Naive B cell (primary cell): ENCODE results near the gene CPNE6. TPM values are rescaled to one million over a fixed set of nuclear protein-coding genes. Genes with fewer than 3 reads are reported as not detected.
A peak's percentile ranks its signal among the peaks of the same experiment; 100 is the strongest.
"Not testable (repeated sequence)": the region's sequence is repeated elsewhere in the genome, so short reads cannot be mapped to it uniquely, and the experiment has no call there.

Experiments
- ATAC-seq, 2 donors: fragments of 150-1000 bp; cut with Tn5 transposase; 2 replicates each; pipeline ENCODE4 v1.10.0; 2021; ENCODE audit warnings: low read depth in 2 of 2, mild to moderate bottlenecking in 2 of 2, moderate library complexity in 2 of 2
- DNase-seq: peaks from one replicate; pipeline ENCODE4 v3.0.0; 2022
- H3K27ac Mint-ChIP-seq, 6 donors: one replicate each; pipeline ENCODE4 v1.8.0; 2020 to 2022; ENCODE audit warnings: mild to moderate bottlenecking in 6 of 6, mixed read lengths in 6 of 6, moderate library complexity in 5 of 6, inconsistent platforms in 2 of 6
- H3K27me3 Mint-ChIP-seq, 3 donors: one replicate each; pipeline ENCODE4 v1.8.0; 2021 to 2022; ENCODE audit warnings: mixed read lengths in 3 of 3, mild to moderate bottlenecking in 1 of 3
- H3K36me3 Mint-ChIP-seq, 2 donors: one replicate each; pipeline ENCODE4 v1.8.0; 2020 to 2022; ENCODE audit warnings: mixed read lengths in 2 of 2, inconsistent platforms in 1 of 2, mild to moderate bottlenecking in 1 of 2
- H3K4me1 Mint-ChIP-seq, 3 donors: one replicate each; pipeline ENCODE4 v1.8.0; 2020 to 2022; ENCODE audit warnings: mixed read lengths in 3 of 3, inconsistent platforms in 1 of 3, mild to moderate bottlenecking in 1 of 3, moderate library complexity in 1 of 3
- H3K4me3 Mint-ChIP-seq, 8 donors: one replicate each; pipeline ENCODE4 v1.8.0; 2020 to 2022; ENCODE audit warnings: mild to moderate bottlenecking in 8 of 8, mixed read lengths in 8 of 8, moderate library complexity in 8 of 8, inconsistent platforms in 2 of 8
- H3K9me3 Mint-ChIP-seq, 7 donors: one replicate each; pipeline ENCODE4 v1.8.0; 2020 to 2022; ENCODE audit warnings: mixed read lengths in 7 of 7, mild to moderate bottlenecking in 5 of 7, inconsistent platforms in 2 of 7, moderate library complexity in 1 of 7
- polyA plus RNA-seq, 6 donors: library from polyadenylated mRNA; unstranded; fragments of 300-500 nt; fragmentation: Illumina TruSeq; gene quantifications; one replicate each; pipeline ENCODE4 v1.2.3, GENCODE V29; 2021; ENCODE audit warnings: low read depth in 6 of 6

Gene CPNE6
- polyA plus RNA-seq = 1 to 10 TPM in 1 of 6 donors, not detected in 5; 1.1 TPM

- DNase-seq = no peak
- Mint-ChIP-seq H3K4me3 (no peak within 1 kb of the TSS), H3K9me3 (peaks cover 0 to 1% (median 0%) of the 10 kb centered on the region in 7 donors), H3K36me3 (no peaks in the 10 kb centered on the region), H3K27me3 (peaks cover 0 to 11% (median 0%) of the 10 kb centered on the region in 3 donors), H3K4me1 (peaks cover 19 to 20% (median 19%) of the 10 kb centered on the region in 3 donors), H3K27ac (no peak within 1 kb of the TSS)
- no peak for ATAC-seq
Observed at GRCh38 chr14:24071144-24071697, at the start of gene CPNE6. TSS of gene CPNE6 (plus strand) at chr14:24071562. CDS start at chr14:24072937, 1,375 bp downstream.

- DNase-seq, H3K27ac Mint-ChIP-seq, ATAC-seq, H3K4me1 Mint-ChIP-seq, H3K4me3 Mint-ChIP-seq, H3K9me3 Mint-ChIP-seq, H3K36me3 Mint-ChIP-seq: not testable (repeated sequence)
- H3K27me3 Mint-ChIP-seq = peaks cover 8 to 25% (median 8%) of the 10 kb centered on the region in 3 donors
Observed at GRCh38 chr14:24024939-24025418, 46.4 kb upstream of the CPNE6 start.

DNA sequence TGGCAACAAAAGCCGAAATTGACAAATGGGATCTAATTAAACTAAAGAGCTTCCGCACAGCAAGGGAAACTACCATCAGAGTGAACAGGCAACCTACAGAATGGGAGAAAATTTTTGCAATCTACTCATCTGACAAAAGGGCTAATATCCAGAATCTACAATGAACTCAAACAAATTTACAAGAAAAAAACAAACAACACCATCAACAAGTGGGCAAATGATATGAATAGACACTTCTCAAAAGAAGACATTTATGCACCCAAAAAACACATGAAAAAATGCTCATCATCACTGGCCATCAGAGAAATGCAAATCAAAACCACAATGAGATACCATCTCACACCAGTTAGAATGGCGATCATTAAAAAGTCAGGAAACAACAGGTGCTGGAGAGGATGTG lies 41.7 kb upstream of the CPNE6 start:
- Mint-ChIP-seq H3K27me3 (peaks cover 4 to 20% (median 8%) of the 10 kb centered on the region in 3 donors), H3K9me3 (peaks cover 0 to 29% (median 19%) of the 10 kb centered on the region in 7 donors)
- H3K4me3 Mint-ChIP-seq, DNase-seq, H3K36me3 Mint-ChIP-seq, ATAC-seq, H3K27ac Mint-ChIP-seq, H3K4me1 Mint-ChIP-seq: not testable (repeated sequence)

DNA sequence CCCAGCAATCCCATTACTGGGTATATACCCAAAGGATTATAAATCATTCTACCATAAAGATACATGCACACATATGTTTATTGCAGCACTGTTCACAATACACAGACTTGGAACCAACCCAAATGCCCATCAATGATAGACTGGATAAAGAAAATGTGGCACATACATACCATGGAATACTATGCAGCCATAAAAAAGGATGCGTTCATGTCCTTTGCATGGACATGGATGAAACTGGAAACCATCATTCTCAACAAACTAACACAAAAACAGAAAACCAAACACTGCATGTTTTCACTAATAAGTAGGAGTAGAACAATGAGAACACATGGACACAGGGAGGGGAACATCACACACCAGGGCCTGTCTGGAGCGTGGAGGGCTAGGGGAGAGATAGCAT lies 40.0 kb upstream of the CPNE6 start:
- not testable (repeated sequence) for H3K4me3 Mint-ChIP-seq

DNA sequence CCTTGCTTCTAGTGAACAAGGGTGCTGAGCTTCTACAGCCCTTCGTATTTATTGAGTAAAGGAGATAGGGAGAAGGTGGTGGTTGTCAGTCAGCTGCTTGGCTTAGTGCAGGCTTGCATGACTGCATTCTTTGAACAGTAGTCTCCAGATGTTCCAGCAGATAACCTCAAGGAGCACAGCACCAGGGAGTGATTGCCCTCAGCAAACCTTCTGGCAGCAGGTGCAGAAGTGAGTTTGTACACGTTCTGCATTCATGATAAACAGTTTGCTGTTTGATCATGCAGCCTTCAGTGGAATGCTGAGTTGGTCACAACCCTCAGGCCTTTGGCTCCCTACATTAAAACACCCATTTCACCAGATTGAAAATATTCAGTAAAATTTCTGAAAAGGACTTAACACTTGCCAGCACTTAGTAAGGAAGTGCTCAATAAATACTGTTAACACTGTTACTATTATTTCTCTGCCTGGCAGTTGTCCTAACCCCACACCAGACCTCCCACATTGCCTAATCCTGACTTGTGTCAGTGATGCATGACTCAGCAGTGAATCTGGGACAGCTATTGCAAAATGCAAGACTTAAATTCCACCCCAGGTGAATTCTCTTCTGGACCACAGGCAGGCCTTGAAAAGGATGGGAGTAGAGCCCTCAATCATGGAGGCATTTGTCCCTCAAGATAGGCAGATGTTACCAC lies 38.5 kb upstream of the CPNE6 start:
- H3K4me1 Mint-ChIP-seq = peaks cover 5 to 12% (median 9%) of the 10 kb centered on the region in 3 donors
- no peak for DNase-seq
- no peaks in the 10 kb centered on the region for H3K36me3 Mint-ChIP-seq
- H3K27me3 Mint-ChIP-seq = peaks cover 0 to 5% (median 4%) of the 10 kb centered on the region in 3 donors
- peaks cover 0 to 29% (median 19%) of the 10 kb centered on the region in 7 donors for H3K9me3 Mint-ChIP-seq
- H3K4me3 Mint-ChIP-seq = peak overlapping the region in 2 of 8 donors; percentile 9 to 45
- H3K27ac Mint-ChIP-seq = no peak overlapping the region
- no peak for ATAC-seq

More for the DNA sequence above, 40.0 kb upstream of the CPNE6 start:
- DNase-seq, H3K36me3 Mint-ChIP-seq, H3K27ac Mint-ChIP-seq, H3K4me1 Mint-ChIP-seq, ATAC-seq: not testable (repeated sequence)
- peaks cover 0 to 29% (median 19%) of the 10 kb centered on the region in 7 donors for H3K9me3 Mint-ChIP-seq
- peaks cover 0 to 14% (median 8%) of the 10 kb centered on the region in 3 donors for H3K27me3 Mint-ChIP-seq

GRCh38 chr14:24035769-24036168 lies 35.6 kb upstream of the CPNE6 start:
- Mint-ChIP-seq H3K9me3 (peaks cover 0 to 24% (median 18%) of the 10 kb centered on the region in 7 donors), H3K4me3 (peak overlapping the region; percentile 90 to 99 (median 96)), H3K4me1 (peaks cover 5 to 12% (median 9%) of the 10 kb centered on the region in 3 donors)
- DNase-seq, H3K36me3 Mint-ChIP-seq, H3K27me3 Mint-ChIP-seq, ATAC-seq, H3K27ac Mint-ChIP-seq: not testable (repeated sequence)

GRCh38 chr14:24036169-24036962 lies 35.0 kb upstream of the CPNE6 start:
- Mint-ChIP-seq H3K36me3 (no peaks in the 10 kb centered on the region), H3K27ac (peak overlapping the region in 5 of 6 donors; percentile 35 to 95 (median 76)), H3K9me3 (peaks cover 0 to 18% (median 13%) of the 10 kb centered on the region in 7 donors), H3K4me3 (peak overlapping the region; percentile 90 to 99 (median 96)), H3K27me3 (peaks cover 0 to 5% (median 0%) of the 10 kb centered on the region in 3 donors), H3K4me1 (peaks cover 5 to 12% (median 9%) of the 10 kb centered on the region in 3 donors)
- peak; percentile 82 to 83 for ATAC-seq
- peak; percentile 50 for DNase-seq

DNA sequence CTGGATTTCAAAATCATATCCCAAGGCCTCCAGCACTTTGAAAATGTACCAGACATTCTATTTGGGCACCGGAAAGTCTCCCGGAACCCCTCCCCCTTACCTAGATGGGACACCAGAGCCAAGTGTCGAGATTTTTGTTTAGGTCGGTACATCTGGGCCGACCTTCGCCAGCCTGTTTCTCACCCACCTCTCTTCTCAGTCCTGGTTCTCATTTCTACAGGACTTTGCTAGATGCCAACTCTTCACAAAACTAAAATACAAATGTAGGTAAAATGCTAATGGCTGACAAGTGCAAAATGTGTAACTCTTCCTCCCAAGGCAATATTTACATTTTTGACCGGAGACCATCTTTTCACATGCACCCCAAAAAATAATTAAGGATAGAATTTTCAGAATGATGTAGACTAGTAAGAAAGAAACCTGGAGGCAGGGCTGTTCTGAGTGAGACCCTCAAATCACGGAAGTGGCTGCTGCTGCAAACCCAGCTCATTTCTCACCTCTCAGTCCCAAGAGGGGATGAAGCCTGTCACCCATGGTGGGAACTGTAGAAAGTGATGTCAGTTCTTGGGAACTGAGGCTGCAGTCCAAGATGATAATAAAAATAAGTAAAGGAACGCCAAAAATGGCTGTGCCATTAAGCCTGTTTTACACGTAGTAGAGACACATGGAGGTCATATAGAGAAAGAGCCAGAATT lies 34.3 kb upstream of the CPNE6 start:
- H3K9me3 Mint-ChIP-seq = peaks cover 0 to 10% (median 8%) of the 10 kb centered on the region in 7 donors
- peak in 1 of 2 donors; percentile 18 for ATAC-seq
- DNase-seq, H3K27me3 Mint-ChIP-seq, H3K36me3 Mint-ChIP-seq: not testable (repeated sequence)
- peak overlapping the region; percentile 90 to 99 (median 96) for H3K4me3 Mint-ChIP-seq
- peaks cover 5 to 12% (median 9%) of the 10 kb centered on the region in 3 donors for H3K4me1 Mint-ChIP-seq
- peak overlapping the region in 5 of 6 donors; percentile 57 to 95 (median 76) for H3K27ac Mint-ChIP-seq

- Mint-ChIP-seq H3K36me3 (no peaks in the 10 kb centered on the region), H3K4me3 (peak overlapping the region in 1 of 8 donors; percentile 96), H3K27ac (peak overlapping the region in 2 of 6 donors; percentile 32 to 65), H3K27me3 (peaks cover 0 to 5% (median 0%) of the 10 kb centered on the region in 3 donors), H3K9me3 (peaks cover 0 to 5% (median 4%) of the 10 kb centered on the region in 7 donors), H3K4me1 (peaks cover 5 to 12% (median 9%) of the 10 kb centered on the region in 3 donors)
- ATAC-seq (no peak), DNase-seq (no peak)
Observed at GRCh38 chr14:24037658-24038037, 33.7 kb upstream of the CPNE6 start.

- no peaks in the 10 kb centered on the region for H3K36me3 Mint-ChIP-seq
- H3K4me1 Mint-ChIP-seq = peaks cover 5 to 12% (median 9%) of the 10 kb centered on the region in 3 donors
- DNase-seq (no peak), ATAC-seq (no peak)
- H3K27me3 Mint-ChIP-seq = peaks cover 0 to 5% (median 0%) of the 10 kb centered on the region in 3 donors
- H3K9me3 Mint-ChIP-seq = no peaks in the 10 kb centered on the region
- H3K4me3 Mint-ChIP-seq = peak overlapping the region in 1 of 8 donors; percentile 66
- H3K27ac Mint-ChIP-seq = no peak overlapping the region
Observed at GRCh38 chr14:24038686-24039085, 32.7 kb upstream of the CPNE6 start.

- Mint-ChIP-seq H3K27me3 (peaks cover 0 to 5% (median 4%) of the 10 kb centered on the region in 3 donors), H3K4me1 (peaks cover 5 to 12% (median 9%) of the 10 kb centered on the region in 3 donors), H3K9me3 (no peaks in the 10 kb centered on the region), H3K36me3 (no peaks in the 10 kb centered on the region), H3K27ac (peak overlapping the region in 1 of 6 donors; percentile 82), H3K4me3 (no peak overlapping the region)
- DNase-seq = no peak
- ATAC-seq = no peak
Observed at GRCh38 chr14:24040692-24041091, 30.7 kb upstream of the CPNE6 start.

DNA sequence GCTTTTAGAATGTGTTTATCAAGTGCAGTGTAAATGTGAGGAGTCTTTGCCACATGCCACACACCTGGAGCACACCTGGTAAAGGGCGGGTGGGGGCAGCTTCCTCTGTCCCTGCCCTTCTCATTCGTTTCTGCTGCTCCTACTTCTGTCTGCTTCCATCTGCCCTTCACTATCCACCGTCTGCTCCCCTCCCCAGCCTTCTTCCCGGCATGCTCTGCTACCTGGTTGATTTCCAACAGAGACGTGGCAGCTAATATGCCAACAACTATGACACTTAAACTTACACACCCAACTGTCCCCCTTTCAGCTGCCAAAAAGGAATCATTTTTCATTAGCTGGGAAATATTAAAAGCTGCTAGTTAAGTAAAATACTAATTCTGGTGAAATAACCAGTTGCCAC lies 28.6 kb upstream of the CPNE6 start:
- Mint-ChIP-seq H3K27ac (no peak overlapping the region), H3K4me3 (no peak overlapping the region), H3K4me1 (no peaks in the 10 kb centered on the region), H3K27me3 (peaks cover 0 to 5% (median 0%) of the 10 kb centered on the region in 3 donors), H3K36me3 (no peaks in the 10 kb centered on the region), H3K9me3 (no peaks in the 10 kb centered on the region)
- DNase-seq = no peak
- no peak for ATAC-seq
